Ovary (tissue), 3 donors: ENCODE results near the gene DIS3L2.

Source experiments
- POLR2A ChIP-seq: fragments of 450-650 bp; IDR thresholded peaks from one replicate; pipeline ENCODE4 v1.6.1; 2017; ENCODE audit warnings: antibody characterized with exemption, mild to moderate bottlenecking, moderate library complexity
- TF ChIP-seq, protein P1 (sequence below), 3 donors: fragments of 450-650 bp in 2 of 3; fragments of 200-600 bp in 1 of 3; IDR thresholded peaks; one replicate each; pipeline versions ENCODE4 v1.5.1 to v1.8.0; 2016 to 2022; ENCODE audit warnings: antibody characterized with exemption in 3 of 3, mild to moderate bottlenecking in 1 of 3
- donor health status: DM: no; HTN: no; CAD: no.

GRCh38 chr2:232103140-232103737 is 141.7 kb downstream of the DIS3L2 start:
- no peak for TF ChIP-seq POLR2A
- TF ChIP-seq, protein P1, sequence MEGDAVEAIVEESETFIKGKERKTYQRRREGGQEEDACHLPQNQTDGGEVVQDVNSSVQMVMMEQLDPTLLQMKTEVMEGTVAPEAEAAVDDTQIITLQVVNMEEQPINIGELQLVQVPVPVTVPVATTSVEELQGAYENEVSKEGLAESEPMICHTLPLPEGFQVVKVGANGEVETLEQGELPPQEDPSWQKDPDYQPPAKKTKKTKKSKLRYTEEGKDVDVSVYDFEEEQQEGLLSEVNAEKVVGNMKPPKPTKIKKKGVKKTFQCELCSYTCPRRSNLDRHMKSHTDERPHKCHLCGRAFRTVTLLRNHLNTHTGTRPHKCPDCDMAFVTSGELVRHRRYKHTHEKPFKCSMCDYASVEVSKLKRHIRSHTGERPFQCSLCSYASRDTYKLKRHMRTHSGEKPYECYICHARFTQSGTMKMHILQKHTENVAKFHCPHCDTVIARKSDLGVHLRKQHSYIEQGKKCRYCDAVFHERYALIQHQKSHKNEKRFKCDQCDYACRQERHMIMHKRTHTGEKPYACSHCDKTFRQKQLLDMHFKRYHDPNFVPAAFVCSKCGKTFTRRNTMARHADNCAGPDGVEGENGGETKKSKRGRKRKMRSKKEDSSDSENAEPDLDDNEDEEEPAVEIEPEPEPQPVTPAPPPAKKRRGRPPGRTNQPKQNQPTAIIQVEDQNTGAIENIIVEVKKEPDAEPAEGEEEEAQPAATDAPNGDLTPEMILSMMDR (IDR thresholded peaks at IDR 0.05), result no peak
